Upper lobe of left lung (tissue), 4 donors: Measurements from ENCODE around the gene BPGM.

Source experiments
- CTCF ChIP-seq, 6 experiments: fragments of 450-650 bp in 4 of 6; fragments of 200-600 bp in 2 of 6; sonication (generic) in 2 of 6; IDR thresholded peaks; one replicate each; pipeline ENCODE4 v1.5.1; 2016 to 2019; ENCODE audit warnings: antibody characterized with exemption in 6 of 6
- POLR2A ChIP-seq, 4 donors: fragments of 450-650 bp; IDR thresholded peaks; one replicate each; pipeline ENCODE4 v1.5.1; 2016 to 2017; ENCODE audit warnings: antibody characterized with exemption in 4 of 4, mild to moderate bottlenecking in 2 of 4
- POLR2AphosphoS5 ChIP-seq, 2 donors: sonication (generic); formaldehyde crosslinking; IDR thresholded peaks; one replicate each; pipeline ENCODE4 v1.5.1; 2017; ENCODE audit warnings: antibody characterized with exemption in 2 of 2

DNA sequence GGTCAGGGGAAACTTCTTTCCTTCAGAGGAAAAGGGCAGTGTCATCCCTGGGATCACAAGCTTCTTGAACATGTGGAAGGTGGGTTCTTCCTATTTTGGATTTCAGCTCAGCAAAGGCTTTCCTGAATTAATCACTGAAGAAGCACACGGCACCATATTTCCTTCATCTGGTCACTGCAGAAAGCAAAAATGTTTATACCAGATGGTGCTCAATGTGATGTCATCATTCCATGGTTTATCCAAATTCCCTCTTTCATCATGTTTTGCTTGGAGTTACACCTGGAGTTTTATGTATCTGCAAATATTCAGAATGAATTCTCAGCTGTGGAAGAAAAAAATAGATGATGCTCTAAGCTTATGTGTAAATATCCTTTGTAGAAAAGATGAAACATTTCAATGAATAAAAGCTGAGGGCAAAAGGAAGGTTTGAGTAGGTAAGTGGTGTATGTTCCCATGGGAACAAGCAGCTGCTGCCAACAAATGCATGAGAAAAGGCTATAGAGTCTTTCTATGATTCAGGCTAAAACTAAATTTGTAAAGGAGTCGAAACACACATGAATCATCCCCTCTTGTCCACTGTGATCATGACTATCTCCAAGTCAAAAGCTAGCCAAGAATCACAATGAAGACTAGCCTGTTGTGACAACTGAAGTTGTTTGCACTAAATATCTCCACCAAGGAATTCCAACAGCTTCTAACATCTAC, 26.9 kb upstream of the BPGM start:
- TF ChIP-seq CTCF (IDR thresholded peaks at IDR 0.05) (no peak), POLR2AphosphoS5 (IDR thresholded peaks at IDR 0.05) (no peak), POLR2A (IDR thresholded peaks at IDR 0.05) (no peak)
